Ecto neural progenitor cell (in vitro differentiated cells): ENCODE data around the gene THSD7B.
A peak's percentile ranks its signal among the peaks of the same experiment; 100 is the strongest.

Experiments
- DNase-seq: peaks from one replicate; pipeline ENCODE4 v3.0.0-alpha.2; 2018; ENCODE audit warnings: low spot score

Gene THSD7B

GRCh38 chr2:137381731-137382130, 616.4 kb downstream of the THSD7B start:
- DNase-seq: no peak

GRCh38 chr2:137383391-137383790, 618.0 kb downstream of the THSD7B start:
- DNase-seq: no peak

GRCh38 chr2:137387044-137387443, 621.7 kb downstream of the THSD7B start:
- no peak for DNase-seq

GRCh38 chr2:137405496-137405895, 640.2 kb downstream of the THSD7B start:
- DNase-seq: no peak

- no peak for DNase-seq
Measured at GRCh38 chr2:137411585-137411984, 646.2 kb downstream of the THSD7B start.

- no peak for DNase-seq
Measured at GRCh38 chr2:137420744-137421143, 655.4 kb downstream of the THSD7B start.

- DNase-seq: no peak
Measured at GRCh38 chr2:137435162-137435561, 669.8 kb downstream of the THSD7B start.

GRCh38 chr2:137437386-137437785, 672.0 kb downstream of the THSD7B start:
- DNase-seq: no peak

- no peak for DNase-seq
Measured at GRCh38 chr2:137444970-137445369, 679.6 kb downstream of the THSD7B start.

GRCh38 chr2:137449454-137449853, 684.1 kb downstream of the THSD7B start:
- DNase-seq: no peak

GRCh38 chr2:137454886-137455285, 689.5 kb downstream of the THSD7B start:
- DNase-seq: no peak

GRCh38 chr2:137467246-137467862, 702.0 kb downstream of the THSD7B start:
- peak; percentile 53 for DNase-seq

- DNase-seq: no peak
Measured at GRCh38 chr2:137493261-137493660, 727.9 kb downstream of the THSD7B start.

- DNase-seq: no peak
Measured at GRCh38 chr2:137500599-137500998, 735.3 kb downstream of the THSD7B start.

GRCh38 chr2:137507237-137507636, 741.9 kb downstream of the THSD7B start:
- no peak for DNase-seq

GRCh38 chr2:137508739-137509384, 743.5 kb downstream of the THSD7B start:
- no peak for DNase-seq

- DNase-seq: no peak
Measured at GRCh38 chr2:137511526-137511925, 746.2 kb downstream of the THSD7B start.

GRCh38 chr2:137521653-137522619, 756.6 kb downstream of the THSD7B start:
- no peak for DNase-seq

GRCh38 chr2:137522620-137523011, 757.3 kb downstream of the THSD7B start:
- no peak for DNase-seq

GRCh38 chr2:137523931-137524330, 758.6 kb downstream of the THSD7B start:
- no peak for DNase-seq

GRCh38 chr2:137525132-137525531, 759.8 kb downstream of the THSD7B start:
- DNase-seq: no peak

GRCh38 chr2:137525641-137526190, 760.4 kb downstream of the THSD7B start:
- DNase-seq: no peak

- DNase-seq: no peak
Measured at GRCh38 chr2:137535897-137536296, 770.6 kb downstream of the THSD7B start.
